ENCODE measurements around the gene SORCS3. TPM values are rescaled to one million over a fixed set of nuclear protein-coding genes. Genes with fewer than 3 reads are reported as not detected.

The SORCS3 gene
- polyA plus RNA-seq, 1 donor = not detected

DNA sequence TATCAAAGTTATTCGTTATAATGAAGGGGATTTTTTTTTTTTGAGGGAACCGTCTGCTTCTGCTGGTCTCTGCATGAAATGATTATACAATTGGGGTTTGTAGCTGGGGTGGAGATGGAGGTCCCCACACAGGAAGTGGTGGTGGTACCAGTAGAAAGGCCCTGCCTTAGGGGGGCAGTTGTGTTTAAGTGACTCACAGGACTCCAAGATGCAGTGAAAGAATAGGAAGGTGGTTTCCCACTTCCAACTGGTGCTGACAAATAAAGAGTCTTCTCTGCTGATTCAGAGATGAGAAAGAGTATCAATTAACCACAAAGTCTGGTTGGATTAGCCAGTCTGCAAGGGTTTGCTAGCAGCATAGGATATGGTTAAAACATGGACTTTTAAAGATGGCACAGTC lies 376.0 kb downstream of the SORCS3 start:
- no peak for DNase-seq (ENCODE audit: low read depth)

DNA sequence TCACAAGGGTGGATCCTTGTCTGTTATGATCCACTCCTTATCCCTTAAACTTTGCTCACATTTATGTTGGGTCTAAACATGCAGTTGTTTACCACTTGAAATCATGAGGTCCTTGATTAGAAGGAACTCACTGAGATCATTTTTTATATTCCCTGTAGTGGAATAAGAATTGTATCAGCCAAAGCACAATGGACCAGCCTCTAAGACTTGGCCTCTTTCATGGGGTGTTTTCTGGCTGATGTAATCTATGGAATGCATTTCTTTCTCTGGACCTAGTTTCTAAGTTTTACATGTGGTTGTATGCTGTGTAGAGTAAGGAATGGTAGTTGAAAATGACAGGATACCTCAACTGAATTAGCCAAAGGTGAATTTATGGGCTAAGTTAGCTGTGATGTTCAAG lies 376.6 kb downstream of the SORCS3 start:
- no peak for DNase-seq (ENCODE audit: low read depth)

DNA sequence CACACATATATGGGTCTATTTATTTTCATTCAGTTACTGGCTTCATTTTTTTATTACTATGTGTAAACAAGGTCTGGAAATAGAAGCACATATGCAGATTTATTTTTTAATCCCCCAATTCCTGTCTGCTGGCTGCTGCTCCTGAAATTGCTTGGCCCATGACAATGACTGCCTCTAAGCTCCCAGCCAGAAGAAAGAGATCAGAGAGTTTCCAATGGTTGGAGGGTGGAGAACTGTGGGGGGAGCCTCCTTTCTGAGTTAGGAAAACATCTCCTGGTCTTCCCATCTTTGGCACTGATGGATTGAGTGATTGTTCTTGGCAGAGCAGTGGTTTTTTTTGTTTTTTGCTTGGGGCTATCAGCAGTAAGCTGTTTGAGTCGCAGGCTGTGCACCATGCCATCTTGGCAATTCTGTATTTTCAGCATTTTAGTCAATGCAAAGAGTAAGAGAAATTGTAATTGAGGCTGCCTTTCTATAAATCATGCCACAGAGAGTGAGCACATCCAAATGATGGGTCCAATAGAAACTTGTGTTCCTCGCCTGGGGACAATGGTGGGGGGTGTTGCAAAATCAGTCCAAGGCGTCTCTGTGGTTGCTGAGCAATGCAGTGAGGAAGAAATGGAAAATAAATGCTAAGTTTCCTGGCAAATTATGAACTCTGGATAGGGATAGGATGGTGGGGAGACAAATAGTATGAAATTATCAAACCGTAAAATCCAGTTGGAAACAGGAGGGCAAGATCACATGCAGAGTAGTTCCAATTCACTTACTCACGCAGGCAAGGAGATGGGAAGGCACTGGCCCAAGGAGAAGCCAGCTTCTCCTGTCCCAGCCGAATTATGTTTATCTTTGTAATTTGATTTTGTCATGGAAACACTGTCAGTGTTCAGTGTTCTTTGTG lies 382.4 kb downstream of the SORCS3 start:
- no peak for DNase-seq (ENCODE audit: low read depth)

DNA sequence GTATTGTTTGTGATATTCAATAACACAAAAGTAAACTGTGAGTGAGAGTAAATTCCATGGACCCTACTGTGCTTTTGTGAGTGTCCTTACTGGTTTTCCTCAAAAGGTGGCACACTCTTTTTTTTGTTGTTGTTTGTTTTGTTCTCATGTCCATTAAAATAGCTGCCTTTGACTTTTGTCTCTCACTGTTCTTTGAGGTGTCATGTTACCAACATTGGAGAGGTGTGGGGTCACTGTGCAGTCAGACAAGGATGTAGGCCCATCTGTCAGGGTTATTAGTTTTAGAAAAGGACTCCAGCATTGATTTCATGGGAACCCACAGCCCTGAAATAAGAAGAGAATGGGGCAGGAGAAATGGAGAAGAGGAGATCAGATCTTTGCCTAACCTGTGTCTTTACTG lies 383.1 kb downstream of the SORCS3 start:
- DNase-seq (ENCODE audit: low read depth) = no peak

DNA sequence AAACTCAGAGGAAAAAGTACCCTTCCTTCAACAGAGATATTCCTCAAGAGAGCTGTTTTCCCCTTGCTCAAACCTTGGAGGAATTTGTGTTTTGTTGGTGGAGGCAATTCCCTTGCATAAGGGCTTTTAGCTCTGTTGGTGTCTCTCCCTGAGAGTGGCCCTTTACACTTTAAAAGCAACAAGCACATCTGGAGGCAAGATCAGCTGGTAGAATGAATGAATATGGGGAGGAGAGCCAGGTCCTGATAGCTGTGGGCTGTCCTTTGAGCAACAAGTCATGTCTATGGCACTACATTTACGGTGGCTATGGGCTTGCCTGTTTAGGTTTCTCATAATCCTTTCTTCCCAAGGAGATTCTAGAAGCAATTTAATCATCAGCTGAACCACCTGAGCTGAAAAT lies 384.0 kb downstream of the SORCS3 start:
- DNase-seq (ENCODE audit: low read depth) = no peak

DNA sequence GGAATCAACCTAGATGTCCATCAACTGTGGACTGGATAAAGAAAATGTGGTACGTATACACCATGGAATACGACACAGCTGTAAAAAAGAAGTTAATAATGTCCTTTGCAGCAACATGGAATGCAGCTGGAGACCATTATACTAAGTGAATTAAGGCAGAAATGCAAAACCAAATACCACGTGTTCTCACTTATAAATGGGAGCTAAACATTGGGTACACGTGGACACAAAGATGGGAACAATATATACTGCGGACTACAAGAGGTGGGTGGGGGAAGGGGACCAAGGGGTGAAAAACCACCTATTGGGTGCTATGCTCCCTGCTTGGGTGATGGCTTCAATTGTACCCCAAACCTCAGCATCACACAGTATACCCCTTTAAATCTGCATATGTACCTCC lies 385.5 kb downstream of the SORCS3 start:
- no peak for DNase-seq (ENCODE audit: low read depth)

DNA sequence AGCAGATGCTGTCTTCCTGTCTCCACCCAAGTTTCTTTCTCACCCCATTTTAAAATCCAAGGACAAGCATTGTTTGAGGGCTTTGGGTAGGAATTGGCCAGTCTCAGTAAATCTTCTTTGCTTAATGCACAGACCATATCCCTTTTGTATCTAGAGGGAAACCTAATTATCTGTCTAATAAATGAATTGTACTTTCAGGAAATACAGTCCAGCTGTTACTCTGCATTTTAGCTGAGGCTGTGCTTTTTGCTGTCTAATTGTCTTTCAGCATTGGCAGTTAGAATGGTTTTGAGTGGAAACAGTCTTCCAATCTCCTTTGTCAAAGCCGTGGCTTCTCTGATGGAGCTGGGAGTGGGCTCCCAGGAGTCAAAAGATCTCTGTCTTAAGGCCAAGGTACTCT lies 388.2 kb downstream of the SORCS3 start:
- no peak for DNase-seq (ENCODE audit: low read depth)

DNA sequence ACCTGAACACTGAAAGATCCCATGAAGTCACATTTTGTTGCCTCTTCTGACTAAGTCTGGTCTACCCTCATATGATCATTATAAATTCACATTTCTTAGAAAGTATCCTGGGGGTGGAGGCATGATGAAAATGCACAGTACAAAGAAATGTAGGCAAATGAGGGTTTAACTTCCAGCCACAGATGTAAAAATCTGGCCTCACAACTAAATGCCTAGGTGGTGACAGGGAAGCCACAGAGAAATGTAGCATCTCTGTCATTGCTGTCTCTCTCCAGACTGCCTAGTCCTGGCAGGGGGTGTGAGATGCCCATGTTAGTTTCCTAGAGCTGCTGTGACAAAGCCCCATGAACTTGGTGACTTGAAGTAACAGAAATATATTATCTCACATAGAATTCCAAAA lies 395.9 kb downstream of the SORCS3 start:
- DNase-seq (ENCODE audit: low read depth) = no peak

DNA sequence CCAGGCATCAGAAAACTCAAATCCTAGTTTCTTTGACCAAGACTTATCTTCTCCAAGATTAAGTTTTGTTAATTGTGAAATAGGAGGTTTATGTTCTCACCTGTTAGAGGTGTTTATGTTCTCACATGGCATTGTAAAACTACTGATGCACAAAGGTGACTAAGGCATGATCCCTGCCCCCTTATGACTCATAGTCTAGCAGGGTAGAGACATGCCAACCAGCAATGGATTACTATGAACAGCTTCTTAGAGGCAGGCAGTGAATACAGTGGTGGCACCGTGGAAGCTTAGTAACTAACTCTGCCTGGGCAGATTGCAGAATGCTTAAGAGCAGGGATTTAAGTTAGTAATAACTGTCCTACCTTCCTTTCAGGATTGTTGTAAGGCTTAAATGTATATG lies 400.9 kb downstream of the SORCS3 start:
- no peak for DNase-seq (ENCODE audit: low read depth)

DNA sequence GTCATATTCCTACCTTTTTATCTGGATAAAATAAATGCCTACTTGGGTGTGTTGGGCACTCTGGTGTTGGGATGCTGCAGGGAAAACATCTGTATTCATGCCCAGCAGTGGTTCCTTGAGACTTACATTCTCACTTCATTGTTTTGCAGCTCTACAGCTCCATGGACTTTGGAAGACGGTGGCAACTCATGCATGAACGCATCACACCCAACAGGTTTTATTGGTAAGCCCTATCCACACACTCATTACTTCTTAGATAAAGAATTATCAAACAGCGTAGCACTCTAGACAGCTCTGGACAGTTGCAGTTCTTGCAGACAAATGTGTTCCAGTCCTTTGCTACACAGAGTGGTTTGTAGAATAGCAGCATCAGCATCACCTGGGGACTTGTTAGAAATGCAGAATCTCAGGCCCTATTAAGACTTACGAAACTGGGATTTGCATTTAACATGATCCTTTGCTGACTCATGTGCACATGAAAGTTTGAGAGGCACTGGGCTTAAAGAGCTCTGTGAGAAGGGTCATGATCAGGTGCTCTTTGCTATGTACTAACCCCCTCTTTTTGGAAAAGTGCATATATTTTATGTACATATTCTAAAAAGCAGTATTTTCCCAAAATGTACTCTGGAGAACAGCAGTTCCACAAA lies 401.9 kb downstream of the SORCS3 start:
- DNase-seq (ENCODE audit: low read depth) = no peak

DNA sequence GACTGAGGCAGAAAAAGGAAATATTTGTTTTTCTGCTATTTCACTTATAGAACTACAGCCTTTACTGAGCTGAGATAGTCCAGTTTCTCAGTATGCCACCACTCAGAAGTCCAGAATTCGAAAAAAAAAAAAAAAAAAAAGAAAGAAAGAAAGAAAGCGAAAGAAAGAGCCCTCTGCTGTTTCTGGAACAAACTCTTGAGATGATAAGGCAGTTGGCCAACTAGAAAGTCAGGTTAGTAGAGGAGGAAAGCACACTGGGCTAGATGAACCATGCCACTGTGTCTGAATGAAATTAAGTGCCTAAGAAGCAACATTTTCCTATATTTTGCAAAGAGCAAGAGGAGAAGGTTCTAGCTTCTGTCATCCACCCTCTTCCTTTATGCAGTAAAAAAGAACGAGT lies 403.8 kb downstream of the SORCS3 start:
- DNase-seq (ENCODE audit: low read depth) = no peak

DNA sequence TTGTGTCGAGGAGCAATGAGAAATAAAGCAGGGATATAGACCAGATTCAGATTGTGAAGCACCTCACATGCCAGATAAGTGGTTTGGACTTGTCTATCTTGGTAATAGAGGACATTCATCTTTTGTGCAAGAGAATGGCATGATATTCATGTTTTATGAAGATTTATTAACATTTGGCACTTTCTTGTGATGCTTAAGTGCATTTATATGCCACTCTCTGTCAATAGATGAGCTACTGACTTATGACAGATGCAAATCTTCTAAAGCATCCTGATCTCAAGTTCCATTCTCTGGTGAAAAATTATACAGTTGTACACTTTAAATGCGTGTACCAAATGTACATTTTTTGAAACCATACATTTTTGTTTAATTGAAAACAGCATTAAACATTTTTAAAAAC lies 415.3 kb downstream of the SORCS3 start:
- DNase-seq (ENCODE audit: low read depth) = no peak

DNA sequence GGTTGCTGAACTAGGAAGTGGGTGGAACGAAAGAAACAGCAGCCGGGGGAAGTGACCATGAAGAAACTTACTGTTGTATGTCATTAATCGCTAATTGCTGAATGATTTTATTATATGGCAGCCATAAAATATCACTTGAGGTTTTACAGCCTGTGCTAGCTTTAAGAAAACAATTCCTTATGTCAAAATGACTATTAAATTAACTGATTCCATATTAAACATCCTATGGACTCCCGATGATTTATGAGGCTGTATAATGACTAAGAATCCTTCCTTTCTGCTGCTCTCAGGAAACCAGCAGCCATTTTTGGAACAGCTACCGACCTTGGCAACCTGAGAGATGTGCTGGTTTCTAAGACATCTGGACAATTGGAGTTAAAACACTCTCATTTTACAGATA lies 421.9 kb downstream of the SORCS3 start:
- DNase-seq (ENCODE audit: low read depth) = no peak

DNA sequence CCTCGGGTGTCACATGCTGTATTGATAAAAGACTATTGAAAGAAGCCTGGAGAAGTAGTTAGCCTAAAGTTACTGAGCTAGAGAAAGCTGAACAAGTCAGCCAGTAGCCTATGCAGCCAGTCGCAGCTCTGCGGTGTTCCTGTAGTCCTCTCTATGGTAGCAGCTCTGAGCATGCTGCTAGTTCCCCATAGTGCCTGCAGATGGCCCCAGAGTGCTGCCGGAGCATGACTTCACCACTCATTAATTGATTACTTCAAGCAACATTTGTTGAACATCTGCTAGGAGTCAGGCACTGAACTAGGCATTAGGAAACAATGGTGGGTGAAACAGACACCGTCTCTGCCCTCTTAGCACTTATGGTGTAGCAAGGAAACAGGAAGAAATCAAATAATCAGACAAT lies 422.7 kb downstream of the SORCS3 start:
- no peak for DNase-seq (ENCODE audit: low read depth)

DNA sequence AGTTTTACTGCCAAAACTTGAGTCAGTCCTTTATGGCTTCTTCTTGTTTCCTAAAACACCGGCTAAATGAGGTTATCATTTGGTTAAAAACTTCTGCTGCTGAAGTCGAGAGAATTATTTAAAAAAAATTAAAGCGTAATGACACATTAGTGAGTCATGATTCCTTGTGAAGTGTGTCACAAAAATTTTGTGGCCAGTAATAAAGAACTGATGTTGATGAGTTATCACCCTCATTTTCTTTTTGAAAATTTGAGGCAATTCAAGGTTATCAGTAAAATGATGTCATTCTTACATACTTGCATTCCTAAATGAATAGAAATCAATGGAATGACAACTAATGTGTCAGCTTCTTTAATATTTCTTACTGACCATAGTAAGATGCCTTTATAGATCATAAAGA lies 427.4 kb downstream of the SORCS3 start:
- no peak for DNase-seq (ENCODE audit: low read depth)

DNA sequence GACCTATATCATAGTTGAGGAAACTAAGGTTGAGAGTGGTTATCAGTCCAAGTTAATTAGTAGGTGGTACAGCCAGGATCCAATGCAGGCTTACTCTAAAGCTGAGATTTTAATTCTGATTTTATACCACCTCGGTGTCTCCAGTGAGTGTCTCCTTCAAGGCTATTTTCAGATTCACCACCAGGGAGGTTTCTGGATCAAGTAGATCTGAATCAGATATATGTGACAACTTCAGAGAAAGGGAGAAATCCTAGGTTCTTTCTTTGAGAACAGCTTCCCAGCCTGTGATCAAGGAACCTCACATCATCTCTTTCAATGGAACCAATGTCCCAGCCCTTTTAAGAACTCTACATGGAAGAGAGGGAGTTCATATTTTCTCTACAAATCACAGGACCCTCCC lies 429.2 kb downstream of the SORCS3 start:
- DNase-seq (ENCODE audit: low read depth) = no peak

DNA sequence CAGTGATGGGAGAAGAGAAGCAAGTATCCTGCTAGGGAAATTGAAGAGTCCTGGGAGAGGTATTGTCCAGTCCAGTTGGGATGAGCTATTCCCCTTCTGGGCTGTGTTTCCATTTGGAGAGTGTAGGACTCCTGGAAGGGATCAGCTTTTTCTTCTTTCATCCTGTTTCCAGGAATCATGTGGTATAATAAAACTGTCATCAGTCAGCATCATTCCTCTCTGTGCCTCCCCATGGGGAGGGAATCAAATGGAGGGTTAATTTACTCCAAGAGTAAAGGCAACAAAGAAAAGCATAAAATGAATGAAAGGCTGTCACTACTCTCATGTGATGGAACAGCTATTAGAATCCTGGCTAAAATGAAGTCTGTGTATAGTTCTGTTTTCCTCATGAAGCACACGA lies 429.9 kb downstream of the SORCS3 start:
- DNase-seq (ENCODE audit: low read depth) = peak; percentile 13

DNA sequence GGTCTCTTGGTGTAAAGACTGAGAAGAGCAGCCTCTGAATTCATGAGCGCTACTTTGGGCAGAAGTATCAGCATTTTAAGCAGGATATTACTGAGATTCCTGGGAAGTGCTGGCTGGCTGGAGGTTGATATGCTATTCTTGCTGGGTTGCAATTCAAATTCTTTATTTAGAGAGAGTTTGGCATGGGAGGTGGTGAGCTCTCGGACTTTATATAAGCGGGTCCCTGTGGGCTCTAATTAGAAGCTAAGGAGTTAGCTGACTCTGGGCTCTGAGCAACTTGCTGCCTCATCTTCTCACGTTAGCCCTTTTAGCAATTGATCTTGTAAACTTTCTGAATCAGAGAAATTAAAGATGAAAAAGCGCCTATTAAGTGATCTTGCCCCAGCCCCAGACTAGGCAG lies 430.9 kb downstream of the SORCS3 start:
- DNase-seq (ENCODE audit: low read depth) = no peak

DNA sequence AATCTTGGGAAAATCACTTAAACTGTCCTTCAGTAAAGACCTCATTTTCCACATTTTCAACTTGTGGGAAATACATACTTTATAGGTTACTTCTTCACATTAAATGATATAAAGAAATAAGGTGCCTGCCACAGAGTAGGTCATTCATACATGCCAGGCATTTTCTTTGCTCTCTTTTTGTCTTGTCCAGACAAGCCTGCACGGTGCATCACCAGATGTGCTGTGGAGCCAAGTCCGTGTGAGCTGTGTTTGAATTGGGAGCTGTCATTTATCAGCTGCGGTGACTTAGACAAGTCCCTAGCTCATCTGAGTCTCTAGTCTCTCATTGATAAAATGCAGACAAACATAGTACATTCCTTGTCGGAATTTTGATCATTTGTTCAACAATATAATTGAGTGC lies 432.9 kb downstream of the SORCS3 start:
- DNase-seq (ENCODE audit: low read depth) = no peak

DNA sequence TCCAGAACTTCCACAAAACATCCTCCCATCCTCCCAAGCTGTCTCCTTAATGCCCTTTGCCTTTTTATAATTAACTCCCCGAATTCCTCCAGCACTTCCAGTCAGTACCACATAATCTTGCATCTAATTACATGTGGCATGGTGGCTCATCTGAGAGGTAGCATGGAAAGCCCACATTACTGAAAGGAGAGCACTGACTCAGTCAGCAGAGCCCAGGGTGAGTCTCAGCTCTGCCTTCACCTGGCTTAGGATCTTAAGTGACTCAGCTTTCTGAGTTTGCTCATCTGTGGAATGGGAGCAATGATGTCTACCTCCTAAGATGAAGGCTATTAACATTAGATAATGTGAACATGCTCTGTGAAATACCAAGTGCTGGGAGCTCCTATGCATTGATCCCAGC lies 433.9 kb downstream of the SORCS3 start:
- no peak for DNase-seq (ENCODE audit: low read depth)

DNA sequence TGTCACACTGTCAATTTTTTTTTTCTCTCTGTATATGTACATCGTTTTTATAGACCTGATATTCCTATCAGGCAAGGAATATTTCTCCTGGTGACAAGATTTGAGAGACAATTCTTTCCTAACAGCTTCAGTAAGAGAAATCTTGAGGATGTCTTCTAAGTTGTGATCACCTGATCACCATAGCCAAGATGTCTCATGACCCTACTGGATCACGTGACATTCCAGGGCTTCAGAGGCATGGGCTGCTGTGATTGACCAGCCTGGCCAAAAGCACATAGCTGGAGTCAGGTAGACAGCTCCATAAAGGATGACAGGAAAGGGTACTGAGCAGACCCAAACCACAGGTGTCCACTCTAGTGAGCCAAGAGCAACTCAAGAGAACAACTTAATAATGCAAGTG lies 444.9 kb downstream of the SORCS3 start:
- DNase-seq (ENCODE audit: low read depth) = no peak

DNA sequence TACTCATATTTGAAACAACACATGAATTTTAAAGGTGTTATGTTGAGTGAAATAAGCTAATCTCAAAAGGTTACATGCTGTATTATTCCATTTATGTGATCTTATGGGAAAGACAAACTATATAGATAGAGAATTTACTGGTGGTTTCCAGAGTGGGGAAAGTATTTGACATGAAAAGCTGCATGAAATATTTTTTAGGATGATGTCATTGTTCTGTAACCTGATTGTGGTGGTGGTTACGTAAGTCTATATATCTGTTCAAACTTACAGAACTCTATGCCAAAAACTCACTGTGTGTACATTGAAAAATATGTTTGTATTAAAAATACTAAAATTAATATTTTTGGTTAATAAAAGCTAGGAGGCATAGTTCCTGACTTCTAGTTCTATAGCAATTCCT lies 453.0 kb downstream of the SORCS3 start:
- no peak for DNase-seq (ENCODE audit: low read depth)

DNA sequence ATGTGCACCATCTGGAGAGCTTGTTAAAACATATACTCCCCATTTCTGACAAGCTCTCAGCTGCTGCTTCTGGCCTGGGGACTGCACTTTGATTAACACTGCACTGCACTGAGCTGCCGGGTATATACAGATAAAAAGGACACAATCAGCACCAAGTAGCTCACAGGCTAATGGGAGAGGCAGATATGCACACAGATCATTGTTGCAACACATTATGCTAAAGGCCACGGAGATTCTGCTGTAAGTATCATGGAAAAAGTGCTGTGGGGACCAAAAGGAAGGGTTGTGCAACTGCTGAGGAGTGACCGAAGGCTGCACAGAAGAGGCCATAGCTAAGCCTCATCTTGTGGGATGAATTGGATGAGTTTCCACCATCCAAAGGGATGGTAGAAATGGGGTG lies 455.2 kb downstream of the SORCS3 start:
- DNase-seq (ENCODE audit: low read depth) = no peak

DNA sequence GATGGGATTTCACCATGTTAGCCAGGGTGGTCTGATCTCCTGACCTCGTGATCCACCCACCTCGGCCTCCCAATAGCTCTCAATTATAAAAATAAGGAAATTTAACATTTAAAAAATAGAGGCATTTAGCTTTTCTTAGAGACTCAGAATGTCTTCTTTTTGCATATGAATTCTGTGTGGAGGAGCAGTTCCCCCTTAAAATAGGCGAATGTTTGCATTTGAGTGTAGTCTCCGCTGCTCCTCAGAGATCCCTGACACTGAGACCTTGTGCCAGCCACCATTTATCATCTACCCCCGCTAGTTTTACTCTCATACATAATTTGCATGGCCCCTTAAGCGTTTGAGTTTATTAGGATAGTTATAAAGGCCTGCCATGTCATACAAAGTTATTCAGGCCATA lies 461.9 kb downstream of the SORCS3 start:
- DNase-seq (ENCODE audit: low read depth) = no peak
